Ovary (tissue), 10 donors: ENCODE results near the gene METRN. TPM values are rescaled to one million over a fixed set of nuclear protein-coding genes. Genes with fewer than 3 reads are reported as not detected.

Experiments
- DNase-seq, 5 donors: peaks; one replicate each; pipeline ENCODE4 v3.0.0-alpha.2; 2019 to 2020
- H3K27ac ChIP-seq, 2 donors: fragments of 200-600 bp; one replicate each; pipeline versions ENCODE4 v1.5.1 to v1.8.0; 2019 to 2022
- H3K27me3 ChIP-seq: fragments of 200-600 bp; one replicate; pipeline ENCODE4 v1.8.0; 2022
- H3K36me3 ChIP-seq: fragments of 200-600 bp; sonication (generic); one replicate; pipeline ENCODE4 v1.5.1; 2019
- H3K4me1 ChIP-seq: one replicate; pipeline ENCODE4 v1.8.1; 2013; ENCODE audit warnings: mild to moderate bottlenecking, moderate library complexity; ENCODE audit not compliant: insufficient read depth
- H3K4me3 ChIP-seq: fragments of 200-600 bp; sonication (generic); one replicate; pipeline ENCODE4 v1.5.1; 2017
- H3K9me3 ChIP-seq, 2 donors: fragments of 200-600 bp in 1 of 2; sonication (generic) in 1 of 2; one replicate each; pipeline versions ENCODE4 v1.5.1 to v1.8.1; 2013 to 2019; ENCODE audit warnings: mild to moderate bottlenecking in 1 of 2, moderate library complexity in 1 of 2
- CTCF ChIP-seq, 3 donors: fragments of 450-650 bp in 2 of 3; fragments of 200-600 bp in 1 of 3; IDR thresholded peaks; one replicate each; pipeline versions ENCODE4 v1.5.1 to v1.8.0; 2016 to 2022; ENCODE audit warnings: antibody characterized with exemption in 3 of 3, mild to moderate bottlenecking in 1 of 3
- EP300 ChIP-seq: sonication (generic); formaldehyde crosslinking; IDR thresholded peaks from one replicate; pipeline ENCODE4 v1.6.1; 2017; ENCODE audit warnings: antibody characterized with exemption
- POLR2A ChIP-seq: fragments of 450-650 bp; IDR thresholded peaks from one replicate; pipeline ENCODE4 v1.6.1; 2017; ENCODE audit warnings: antibody characterized with exemption, mild to moderate bottlenecking, moderate library complexity
- WGBS, 3 donors: extraction: QIAGEN DNeasy Blood & Tissue Kit in 1 of 3; methylation state at CpG; one replicate each; pipeline versions ENCODE4 v1.1.5 to v1.1.7; 2013 to 2017; 5-methylcytosine and 5-hydroxymethylcytosine counted together
- intact Hi-C, 4 donors: fragments of 100-400 bp; cut with DNase I; formaldehyde crosslinking; loops; one replicate each; pipeline versions ENCODE4 v1.11.0 to v1.15.1; 2022 to 2023
- long read RNA-seq, 3 donors: library from polyadenylated mRNA in 2 of 3; unstranded in 2 of 3; transcript quantifications; one replicate each; pipeline ENCODE4 v2.0.0 and lab custom pipeline, GENCODE V29; 2021 to 2026
- polyA plus RNA-seq, 2 donors: library from polyadenylated mRNA; stranded (reverse); fragments of 200-250 nt in 1 of 2; fragments of 350-450 nt in 1 of 2; fragmentation: Illumina TruSeq in 1 of 2; extraction: RNeasy Lipid Tissue Mini Kit (QIAGEN cat#74804) in 1 of 2; gene quantifications; one replicate each; pipeline ENCODE4 v1.2.3, GENCODE V29; 2013 to 2014
- total RNA-seq, 7 donors: library from RNA; depleted of rRNA in 2 of 7; stranded (reverse); fragments of >200 nt in 2 of 7; fragmentation: NEBNext Ultra II Directional in 3 of 7; extraction: Animal tissue kit (Norgen Biotek cat#: 25700) in 3 of 7; gene quantifications; one replicate each; pipeline versions ENCODE4 v1.1.0 to v1.2.4, GENCODE V29; 2016 to 2023
- donor health status: DM: no; HTN: no; CAD: no; lungs with moderate emphysema.
- donor health status: DM: no; HTN: no; CAD: no.
- donor health status: Bipolar disorder and iron deficiency.
- donor health status: DM: yes; HTN: yes; CAD: no.
- donor health status: DM: no; HTN: no; CAD: no.
- donor health status: DM: yes; HTN: yes; CAD: no.

Gene METRN
- total RNA-seq (10 to 100 TPM in 5 of 7 donors, 1 to 10 TPM in 2; 4.0 to 57.1 (median 15.7) TPM), polyA plus RNA-seq (1 to 10 TPM in 1 of 2 donors, under 1 TPM in 1; 0.40 to 5.6 TPM)
- long read RNA-seq, donor 1, partial matches to known transcripts = 0 of 29 reads
- long read RNA-seq, donor 1, other reads (novel, unspliced or antisense) = 29 of 29 reads
- long read RNA-seq, donor 2, transcript METRN-201 (3 exons, 915 nt) = minor isoform, 7 of 32 reads
- long read RNA-seq, donor 2, transcript METRN-204 (4 exons, 3,325 nt) = major isoform, 23 of 32 reads
- long read RNA-seq, donor 2, partial matches to known transcripts = 0 of 32 reads
- long read RNA-seq, donor 2, other reads (novel, unspliced or antisense) = 0 of 32 reads
- long read RNA-seq, donor 3, transcript METRN-204 (4 exons, 3,325 nt) = major isoform, 26 of 75 reads
- long read RNA-seq, donor 3, transcript METRN-201 (3 exons, 915 nt) = minor isoform, 10 of 75 reads
- long read RNA-seq, donor 3, partial matches to known transcripts = 5 of 75 reads
- long read RNA-seq, donor 3, other reads (novel, unspliced or antisense) = 34 of 75 reads

DNA sequence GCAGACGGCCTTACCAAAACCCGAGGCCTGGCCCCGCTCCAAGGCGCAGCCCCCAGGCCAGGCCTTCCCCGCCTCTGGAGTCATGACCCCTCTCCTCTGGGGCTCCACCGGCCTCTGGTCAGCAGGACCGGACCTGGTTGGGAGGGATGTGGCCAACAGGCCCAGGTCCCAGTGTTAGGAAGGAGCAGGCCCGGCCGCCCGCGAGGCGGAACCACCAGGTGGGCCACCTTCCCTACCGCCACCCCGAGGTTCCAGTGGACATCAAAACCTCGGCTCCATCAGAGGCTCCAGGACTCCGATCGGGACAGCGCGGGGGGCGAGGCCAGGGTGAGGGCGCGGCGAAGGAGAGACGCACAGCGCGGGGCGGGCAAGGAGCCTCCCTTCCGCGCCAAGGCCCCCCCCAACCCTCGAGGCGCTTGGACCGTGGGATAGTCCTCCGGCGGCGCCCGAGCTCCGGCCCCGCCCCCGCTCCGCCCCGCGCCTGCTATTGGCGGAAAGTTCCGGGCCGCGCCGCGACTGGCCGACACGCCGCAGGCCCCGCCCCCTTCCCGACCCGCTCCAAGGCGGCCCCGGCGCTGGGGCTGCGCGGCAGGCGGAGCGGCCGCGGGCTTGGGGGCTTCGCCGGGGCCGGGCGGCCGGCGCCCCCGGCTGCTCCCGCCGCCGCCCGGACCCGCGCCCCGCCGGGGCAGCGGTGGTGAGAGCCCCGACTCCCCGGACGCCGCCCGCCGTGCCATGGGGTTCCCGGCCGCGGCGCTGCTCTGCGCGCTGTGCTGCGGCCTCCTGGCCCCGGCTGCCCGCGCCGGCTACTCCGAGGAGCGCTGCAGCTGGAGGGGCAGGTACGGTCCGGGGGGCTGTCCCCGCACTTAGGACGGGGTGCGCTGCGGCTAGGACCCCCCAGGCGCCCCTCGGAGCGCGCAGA, at the start of gene METRN:
TSS of gene METRN (plus strand) at position 561 of the 919 bp plus-strand sequence. CDS start at position 733, 172 bp downstream.
- no peak for TF ChIP-seq CTCF (IDR thresholded peaks at IDR 0.05)
- no peak for TF ChIP-seq EP300
- TF ChIP-seq POLR2A = no peak

DNA sequence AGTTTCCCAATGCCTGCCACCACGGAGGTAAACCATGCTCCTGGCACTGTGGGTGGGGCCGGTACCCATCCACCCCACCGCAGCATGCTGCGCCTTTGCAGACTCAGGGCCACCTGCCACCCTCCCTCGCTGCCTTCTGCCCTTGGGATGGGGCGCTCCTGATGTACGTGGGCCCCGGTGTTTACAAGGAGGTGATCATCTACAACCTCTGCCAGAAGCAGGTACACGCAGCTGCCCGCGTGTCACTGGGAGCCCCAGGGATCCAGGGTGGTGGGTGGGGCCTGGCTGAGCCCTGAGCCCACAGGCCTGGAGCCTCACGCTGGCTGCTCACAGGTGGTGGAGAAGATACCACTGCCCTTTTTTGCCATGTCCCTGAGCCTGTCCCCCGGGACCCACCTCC, 48.3 kb upstream of the METRN start:
- 82 to 88% (median 86%) methylated on average over 10 to 13 of the region's 13 CpGs for WGBS, 3 donors

More for the DNA sequence above, at the start of gene METRN:
- Histone ChIP-seq H3K36me3 (no peaks in the 10 kb centered on the region), H3K4me1 (peaks cover 19% of the 10 kb centered on the region), H3K27ac (no peak within 1 kb of the TSS), H3K9me3 (no peaks in the 10 kb centered on the region), H3K27me3 (no peaks in the 10 kb centered on the region), H3K4me3 (peak within 1 kb of the TSS; percentile 46)
- DNase-seq = peak; percentile 84 to 94 (median 92)
- intact Hi-C loops = loop anchor here in 1 of 4 donors (5.0 kb wide), 1 partner anchor 382 kb away; the partner anchor contains the start of gene C1QTNF8
- WGBS, 3 donors = 2 to 4% (median 4%) methylated on average over 61 to 108 of the region's 108 CpGs

DNA sequence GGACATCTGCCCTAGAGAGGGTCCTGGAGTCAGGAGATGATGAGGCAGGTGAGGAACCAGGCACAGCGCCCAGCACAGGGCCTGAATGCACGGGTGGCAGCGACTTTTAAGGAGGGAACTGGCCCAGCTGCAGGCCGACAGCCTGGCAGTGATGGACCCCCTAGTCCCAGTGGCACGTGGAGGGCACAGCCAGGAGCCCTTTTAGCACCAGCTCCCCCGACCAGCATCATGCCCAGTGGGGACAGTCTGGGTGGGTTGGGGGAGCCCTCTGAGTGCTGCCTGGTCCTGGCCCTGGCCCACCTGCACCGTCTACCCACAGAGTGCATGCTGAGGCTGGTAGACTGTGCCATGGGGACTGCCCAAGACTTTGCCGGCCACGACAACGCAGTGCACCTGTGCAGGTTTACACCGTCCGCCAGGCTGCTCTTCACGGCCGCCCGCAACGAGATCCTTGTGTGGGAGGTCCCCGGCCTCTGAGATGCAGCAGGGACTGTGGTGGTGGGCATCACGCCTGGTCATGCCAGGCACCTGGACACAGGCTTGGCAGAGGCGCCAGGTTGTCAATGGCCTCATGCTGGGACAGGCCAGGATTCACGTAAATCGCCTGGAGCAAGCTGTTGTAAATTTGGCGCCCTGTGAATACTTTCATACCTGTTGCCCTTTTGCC, 47.7 kb upstream of the METRN start:
- H3K27me3 ChIP-seq = no peaks in the 10 kb centered on the region
- no peaks in the 10 kb centered on the region for H3K36me3 ChIP-seq
- WGBS, 3 donors = 78 to 84% (median 81%) methylated on average over 20 to 22 of the region's 22 CpGs
- intact Hi-C loops = loop anchor here in 3 of 4 donors (5.0 to 10.0 kb wide), 3 partner anchors 100 to 282 kb away; partner anchors contain the start of genes NHLRC4 (in 1 of the 3), PGAP6 (in 1 of the 3) and PIGQ (in 1 of the 3)
- no peak for DNase-seq
- TF ChIP-seq EP300 (no peak), CTCF (IDR thresholded peaks at IDR 0.05) (no peak), POLR2A (no peak)
- no peaks in the 10 kb centered on the region for H3K9me3 ChIP-seq
- H3K27ac ChIP-seq = peak overlapping the region in 1 of 2 donors; percentile 4
- H3K4me3 ChIP-seq = peak overlapping the region; percentile 74
- H3K4me1 ChIP-seq = peaks cover 12% of the 10 kb centered on the region

More for the DNA sequence above, 48.3 kb upstream of the METRN start:
- H3K4me1 ChIP-seq = peaks cover 12% of the 10 kb centered on the region
- DNase-seq = no peak
- no peak overlapping the region for H3K27ac ChIP-seq
- intact Hi-C loops = loop anchor here in 3 of 4 donors (5.0 to 10.0 kb wide), 3 partner anchors 99 to 282 kb away; partner anchors contain the start of genes NHLRC4 (in 1 of the 3), PGAP6 (in 1 of the 3) and PIGQ (in 1 of the 3)
- H3K4me3 ChIP-seq = no peak overlapping the region
- H3K27me3 ChIP-seq = no peaks in the 10 kb centered on the region
- no peaks in the 10 kb centered on the region for H3K36me3 ChIP-seq
- no peaks in the 10 kb centered on the region for H3K9me3 ChIP-seq
- TF ChIP-seq CTCF (IDR thresholded peaks at IDR 0.05) (no peak), EP300 (no peak), POLR2A (no peak)
